HG02943 (cell line): Measurements from ENCODE around the gene MMP24.
"Not testable (repeated sequence)": the region's sequence is repeated elsewhere in the genome, so short reads cannot be mapped to it uniquely, and the experiment has no call there.

ENCODE experiments used
- ATAC-seq: cut with Tn5 transposase; IDR thresholded peaks from one replicate; pipeline ENCODE4 v1.9.1; 2021; ENCODE audit warnings: mild to moderate bottlenecking, low read depth, moderate library complexity; ENCODE audit not compliant: unreplicated experiment

The MMP24 gene

DNA sequence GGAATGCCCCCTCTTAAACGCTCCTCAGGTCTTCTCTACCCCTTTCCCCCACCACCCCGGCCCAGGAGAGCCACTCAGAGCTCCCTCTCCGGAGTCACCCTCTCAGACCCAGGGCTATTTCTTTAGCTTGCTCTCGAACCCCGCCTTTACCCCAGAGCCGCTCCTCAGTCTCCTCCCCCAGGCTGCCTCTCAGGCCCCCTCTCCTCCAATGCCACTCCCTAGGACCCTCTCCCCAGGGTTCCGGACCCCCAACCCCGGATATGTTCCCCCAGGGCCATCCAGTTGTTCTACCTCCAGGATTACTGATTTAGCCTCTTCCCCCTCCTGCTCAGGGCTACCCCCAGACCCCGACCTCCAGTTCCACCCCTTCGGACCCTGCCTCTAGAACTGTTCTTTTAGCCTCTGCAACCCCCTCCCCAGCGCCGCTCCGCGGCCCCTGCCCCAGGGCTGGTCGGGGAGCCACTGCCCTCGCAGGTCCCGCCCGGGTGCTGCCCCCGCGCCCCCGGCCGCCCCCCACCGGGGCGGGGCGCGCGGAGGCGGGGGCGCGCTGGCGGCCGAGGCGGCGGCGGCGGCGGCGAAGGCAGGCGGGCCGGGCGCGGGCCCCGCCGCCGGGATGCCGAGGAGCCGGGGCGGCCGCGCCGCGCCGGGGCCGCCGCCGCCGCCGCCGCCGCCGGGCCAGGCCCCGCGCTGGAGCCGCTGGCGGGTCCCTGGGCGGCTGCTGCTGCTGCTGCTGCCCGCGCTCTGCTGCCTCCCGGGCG is at the start of gene MMP24:
Gene MMP24, plus strand, starts transcription at position 565 of the 758 bp plus-strand sequence. Its CDS starts 49 bp downstream, at position 614.
- no peak for ATAC-seq

DNA sequence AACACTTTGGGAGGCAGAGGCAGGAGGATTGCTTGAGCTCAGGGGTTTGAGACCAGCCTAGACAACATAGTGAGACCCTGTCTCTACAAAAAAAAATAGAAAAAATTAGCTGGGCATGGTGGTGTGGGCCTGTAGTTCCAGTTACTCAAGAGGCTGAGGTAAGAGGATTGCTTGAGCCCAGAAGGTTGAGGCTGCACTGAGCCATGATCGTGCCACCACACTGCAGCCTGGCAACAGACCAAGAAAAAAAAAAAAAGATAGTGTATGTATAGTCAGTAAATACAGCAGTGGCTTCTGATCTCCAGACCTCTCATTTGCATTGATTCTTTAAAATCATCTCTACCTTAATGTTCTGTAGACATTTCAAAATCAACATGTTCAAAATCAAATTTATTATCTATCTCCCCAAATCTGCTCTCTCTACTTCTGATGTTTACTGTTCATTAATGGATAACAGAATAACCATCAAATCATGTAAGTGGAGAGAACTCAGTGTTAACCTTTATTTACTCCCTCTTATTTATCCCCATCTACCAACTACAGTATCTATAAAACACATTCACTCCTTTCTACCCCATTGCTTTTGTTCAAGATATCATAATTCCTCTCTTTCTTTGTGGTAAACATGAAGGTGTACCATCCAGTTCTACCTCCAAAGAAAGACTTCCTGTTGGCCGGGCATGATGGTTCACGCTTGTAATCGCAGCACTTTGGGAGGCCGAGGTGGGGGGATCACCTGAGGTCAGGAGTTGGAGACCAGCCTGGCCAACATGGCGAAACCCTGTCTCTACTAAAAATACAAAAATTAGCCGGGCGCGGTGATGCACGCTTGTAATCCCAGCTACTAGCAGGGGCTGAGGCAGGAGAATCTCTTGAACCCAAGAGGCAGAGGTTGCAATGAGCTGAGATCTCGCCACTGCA is 46.9 kb upstream of the MMP24 start:
- no peak for ATAC-seq

DNA sequence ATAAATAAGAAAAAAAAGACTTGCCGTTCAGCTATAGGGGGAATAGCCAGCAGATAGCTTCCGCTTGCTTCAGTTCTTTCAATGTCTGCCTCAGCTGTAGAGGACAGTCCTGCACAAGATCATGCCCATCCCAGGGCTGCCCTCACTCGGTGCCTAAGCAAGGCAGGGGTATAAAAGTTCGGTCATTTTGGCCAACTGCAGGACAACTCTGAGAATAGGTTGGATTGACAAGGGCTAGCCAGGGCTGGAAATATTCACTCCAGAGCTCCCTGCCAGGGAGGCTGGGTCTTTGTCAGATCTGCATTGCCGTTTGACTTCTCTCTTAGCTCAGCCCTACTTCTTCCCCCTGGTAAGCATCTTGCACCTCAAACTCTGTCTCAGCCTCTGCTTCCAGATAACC is 46.2 kb upstream of the MMP24 start:
- no peak for ATAC-seq

DNA sequence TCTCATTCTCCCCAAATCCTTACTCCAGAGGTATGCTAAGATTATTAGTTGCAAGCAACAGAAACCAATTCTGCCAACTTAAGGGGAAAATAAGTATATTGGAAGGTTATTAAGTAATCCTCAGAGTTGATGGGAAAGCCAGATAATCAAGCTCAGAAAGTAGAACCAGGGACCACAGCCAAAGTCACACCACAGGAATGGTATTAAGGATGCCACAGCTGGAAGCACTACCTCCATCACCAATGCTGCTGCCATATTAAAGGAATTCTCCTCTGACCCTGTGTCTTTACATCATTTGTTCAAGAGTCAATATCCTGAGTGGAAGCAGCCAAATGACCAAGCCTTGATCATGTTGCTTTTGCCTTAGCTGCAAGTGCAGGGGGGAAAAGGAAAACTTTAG is 44.8 kb upstream of the MMP24 start:
- no peak for ATAC-seq

DNA sequence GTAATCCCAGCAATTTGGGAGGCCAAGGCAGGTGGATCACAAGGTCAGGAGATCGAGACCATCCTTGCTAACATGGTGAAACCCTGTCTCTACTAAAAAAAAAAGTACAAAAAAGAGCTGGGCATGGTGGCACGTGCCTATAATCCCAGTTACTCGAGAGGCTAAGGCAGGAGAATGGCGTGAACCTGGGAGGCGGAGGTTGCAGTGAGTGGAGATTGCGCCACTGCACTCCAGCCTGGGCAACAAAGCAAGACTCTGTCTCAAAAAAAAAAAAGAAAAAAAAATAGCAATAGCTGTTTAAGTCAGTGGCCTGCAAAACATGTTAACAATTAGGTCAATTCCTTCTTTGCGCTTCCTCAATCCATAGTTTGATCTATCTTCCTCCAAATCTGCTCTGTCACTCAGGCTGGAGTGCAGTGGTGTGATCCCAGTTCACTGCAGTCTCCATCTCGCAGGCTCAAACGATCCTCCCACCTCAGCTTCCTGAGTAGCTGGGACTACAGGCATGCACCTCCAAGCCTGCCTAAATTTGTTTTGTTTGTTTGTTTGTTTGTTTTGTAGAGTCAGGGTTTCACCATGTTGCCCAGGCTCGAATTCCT is 39.7 kb upstream of the MMP24 start:
- not testable (repeated sequence) for ATAC-seq

DNA sequence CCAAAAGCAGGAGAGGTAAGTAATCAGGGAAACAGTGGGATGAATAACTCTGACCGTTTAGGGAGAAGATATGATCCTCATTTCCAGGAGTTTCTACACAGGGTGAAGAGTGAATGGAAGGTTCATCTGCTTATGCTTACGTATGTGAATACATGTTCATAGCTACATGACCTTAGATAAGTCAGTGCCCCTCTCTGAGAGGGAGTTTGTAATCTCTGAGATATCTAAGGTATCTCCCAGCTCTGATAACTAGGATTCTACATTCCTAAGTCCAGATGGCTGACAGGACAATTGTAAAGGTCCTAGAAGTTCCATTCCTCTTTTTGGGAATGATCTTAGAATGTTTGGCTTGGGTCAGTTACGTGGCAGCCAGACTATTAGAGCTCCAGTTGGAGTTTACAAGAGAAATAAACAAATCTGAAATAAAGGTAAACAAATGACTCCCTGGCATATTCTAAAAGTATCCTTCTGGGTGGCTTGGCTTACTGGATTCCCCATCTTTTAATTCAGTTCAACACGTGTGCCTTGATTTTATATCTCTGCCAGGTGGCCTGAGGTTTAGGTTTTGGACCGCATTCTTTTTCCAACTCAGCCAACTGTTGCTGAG is 38.8 kb upstream of the MMP24 start:
- no peak for ATAC-seq

DNA sequence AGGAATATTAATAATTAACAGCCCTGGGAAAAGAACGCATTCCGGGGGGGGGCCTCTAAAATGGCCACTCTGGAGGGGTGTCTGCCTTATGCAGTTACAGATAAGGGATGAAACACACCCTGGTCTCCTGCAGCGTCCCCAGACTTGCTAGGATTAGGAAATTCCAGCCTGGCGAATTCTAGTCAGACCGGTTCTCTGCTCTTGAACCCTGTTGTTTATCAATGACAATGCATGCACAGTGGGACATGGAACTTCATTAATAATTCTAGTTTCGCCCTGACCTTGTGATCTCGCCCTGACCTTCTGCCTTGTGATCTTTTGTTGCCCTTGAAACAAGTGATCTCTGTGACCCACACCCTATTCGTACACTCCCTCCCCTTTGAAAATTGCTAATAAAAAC is 37.3 kb upstream of the MMP24 start:
- not testable (repeated sequence) for ATAC-seq

DNA sequence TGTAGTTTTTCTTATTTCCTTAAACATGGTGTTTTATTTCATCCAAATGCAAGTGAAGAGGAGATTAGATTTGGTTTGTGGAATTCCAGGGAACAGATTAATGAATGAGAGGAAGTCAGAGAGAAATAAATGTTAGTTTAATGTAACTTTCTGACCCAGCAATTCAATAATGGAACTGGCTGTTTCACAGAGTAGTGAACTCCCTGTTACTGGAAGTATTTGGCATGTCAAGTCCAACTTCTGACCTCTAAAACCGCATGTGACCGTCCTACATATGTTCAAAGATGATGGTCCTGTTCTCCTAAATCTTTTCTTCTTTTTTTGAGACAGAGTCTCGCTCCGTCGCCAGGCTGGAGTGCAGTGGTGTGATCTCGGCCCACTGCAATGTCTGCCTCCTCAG is 35.9 kb upstream of the MMP24 start:
- no peak for ATAC-seq

DNA sequence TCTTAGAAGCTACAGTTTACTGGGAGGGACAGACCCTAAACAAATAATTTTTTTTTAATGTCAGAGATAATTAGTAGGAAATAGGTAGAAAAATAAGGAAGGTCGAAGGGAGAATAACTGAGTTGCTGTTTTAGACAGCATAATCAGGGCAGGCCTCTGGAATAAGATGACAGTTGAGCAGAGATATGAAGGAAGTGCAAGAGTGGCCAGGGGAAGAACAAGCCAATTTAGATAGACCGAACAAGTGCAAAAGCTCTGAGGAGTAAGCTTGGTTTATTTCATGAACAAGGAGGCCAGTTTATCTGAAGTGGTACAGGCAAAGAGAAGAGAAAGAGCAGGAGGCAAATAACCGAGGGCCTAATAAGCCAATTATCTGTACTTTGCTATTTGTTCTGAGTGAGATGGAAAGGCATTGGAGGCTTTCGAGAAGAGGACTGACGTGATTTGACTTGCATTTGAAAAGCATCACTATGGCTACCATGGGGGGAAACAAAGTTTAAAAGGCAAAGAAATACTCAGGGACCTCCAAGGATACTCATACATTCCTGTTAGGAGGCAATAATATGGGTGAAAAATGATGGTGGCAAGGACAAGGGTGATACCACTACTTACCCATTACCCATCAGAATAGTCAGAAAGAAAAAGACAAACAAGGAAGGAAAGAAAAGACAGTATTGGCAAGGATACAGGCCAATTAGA is 34.9 kb upstream of the MMP24 start:
- ATAC-seq = no peak

DNA sequence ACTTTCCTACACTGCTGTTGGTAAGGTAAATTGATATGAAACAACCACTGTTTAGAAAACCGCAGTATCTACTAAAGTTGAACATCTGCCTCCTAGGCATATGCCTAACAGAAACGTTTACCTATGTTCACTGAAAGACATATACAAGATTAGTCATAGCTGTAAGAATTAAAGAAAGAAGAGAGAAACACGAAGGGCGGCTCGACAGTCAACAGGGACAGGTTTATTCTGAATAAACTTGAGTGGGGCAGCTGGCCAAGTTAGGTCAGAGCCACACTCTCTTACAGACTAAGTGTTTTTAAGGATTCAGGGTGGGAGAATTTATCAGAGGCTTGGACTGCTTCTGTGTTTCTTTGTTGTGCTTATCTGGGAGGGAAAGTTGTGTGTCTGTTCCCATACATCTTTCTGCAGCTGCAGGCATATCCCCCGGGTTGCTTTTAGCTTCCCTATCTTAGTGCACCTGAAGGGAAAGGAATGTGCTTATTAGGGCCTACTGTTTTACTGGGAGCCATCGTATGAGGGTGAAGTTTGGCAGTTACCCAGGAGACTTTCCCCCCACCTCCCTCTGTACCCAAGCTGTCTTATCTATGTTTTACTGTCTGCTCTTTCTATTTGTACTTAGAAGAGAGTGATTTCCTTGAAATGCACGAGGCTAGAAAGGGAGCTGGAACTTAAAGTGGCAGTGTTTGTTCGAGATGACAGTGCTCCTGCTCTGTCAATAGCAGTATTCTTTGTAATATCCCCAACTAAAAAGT is 34.2 kb upstream of the MMP24 start:
- ATAC-seq = no peak

DNA sequence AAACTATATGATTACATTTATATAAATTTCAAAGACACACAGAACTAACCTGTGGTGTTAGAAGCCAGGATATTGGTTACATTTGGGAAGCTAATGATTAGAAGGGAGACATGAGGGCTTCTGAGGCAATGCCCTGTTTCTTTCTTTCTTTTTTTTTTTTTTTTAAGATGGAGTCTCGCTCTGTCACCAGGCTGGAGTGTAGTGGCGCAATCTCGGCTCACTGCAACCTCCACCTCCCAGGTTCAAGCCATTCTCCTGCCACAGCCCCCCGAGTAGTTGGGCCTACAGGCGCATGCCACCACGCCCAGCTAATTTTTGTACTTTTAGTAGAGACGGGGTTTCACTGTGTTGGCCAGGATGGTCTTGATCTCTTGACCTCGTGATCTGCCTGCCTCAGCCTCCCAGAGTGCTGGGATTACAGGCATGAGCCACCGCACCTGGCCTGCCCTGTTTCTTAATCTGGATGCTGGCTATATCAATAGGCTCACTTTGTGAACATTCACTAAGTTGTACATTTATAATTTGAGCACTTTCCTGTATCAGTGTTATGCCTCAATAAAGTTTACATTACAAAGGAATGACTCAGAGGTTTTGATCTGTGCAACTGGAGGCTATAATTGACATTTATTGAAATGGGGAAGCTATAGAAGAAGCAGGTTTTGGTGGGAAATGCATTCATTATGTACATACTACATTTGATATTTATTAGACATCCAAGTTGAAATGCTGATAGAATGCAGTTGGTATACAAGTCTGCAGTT is 33.3 kb upstream of the MMP24 start:
- ATAC-seq = not testable (repeated sequence)

DNA sequence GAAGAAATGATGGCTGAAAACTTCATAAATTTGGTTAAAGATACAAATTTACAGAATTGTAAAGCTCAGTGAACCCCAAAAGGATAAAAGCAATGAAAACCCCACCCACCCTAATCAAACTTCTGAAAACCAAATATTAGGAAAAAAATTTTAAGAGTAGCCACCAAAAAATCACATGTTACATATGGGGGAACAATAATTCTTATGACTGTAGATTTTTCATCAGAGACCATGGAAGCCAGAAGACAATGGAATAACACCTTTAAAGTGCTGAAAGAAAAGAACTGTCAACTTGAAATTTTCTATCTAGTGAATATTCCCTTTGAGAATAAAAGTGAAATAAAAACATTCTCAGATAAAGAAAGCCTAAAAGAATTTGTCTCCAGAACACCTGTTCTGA is 30.2 kb upstream of the MMP24 start:
- no peak for ATAC-seq

DNA sequence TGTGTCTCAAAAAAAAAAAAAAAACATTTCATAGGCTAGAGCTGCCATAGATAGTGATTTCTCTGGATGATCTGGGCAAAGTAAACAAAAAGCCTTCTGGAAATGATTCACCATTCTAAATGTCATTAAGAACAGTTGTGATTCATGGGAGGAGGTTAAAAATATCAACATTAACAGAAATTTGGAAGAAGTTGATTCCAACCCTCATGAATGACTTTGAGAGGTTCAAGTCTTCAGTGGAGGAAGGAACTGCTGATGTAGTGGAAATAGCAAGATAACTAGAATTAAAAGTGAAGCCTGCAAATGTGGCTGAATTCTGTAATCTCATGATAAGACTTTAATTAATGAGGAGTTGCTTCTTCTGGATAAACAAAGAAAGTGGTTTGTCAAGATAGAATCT is 26.8 kb upstream of the MMP24 start:
- ATAC-seq = no peak

DNA sequence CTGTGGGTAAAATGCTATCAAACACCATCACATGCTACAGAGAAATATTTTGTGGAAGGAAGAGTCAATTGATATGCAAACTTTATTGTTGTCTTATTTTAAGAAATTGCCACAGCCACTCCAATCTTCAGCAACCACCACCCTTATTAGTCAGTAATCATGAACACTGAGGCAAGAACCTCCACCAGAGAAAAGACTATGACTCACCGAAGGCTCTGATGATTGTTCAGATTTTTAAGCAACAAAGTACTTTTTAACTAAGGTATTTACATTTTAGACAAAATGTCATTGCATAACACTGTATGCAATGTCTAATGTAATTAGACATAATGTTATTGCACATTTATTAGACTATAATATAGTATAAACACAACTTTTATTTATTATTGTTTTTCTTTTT is 26.2 kb upstream of the MMP24 start:
- no peak for ATAC-seq

DNA sequence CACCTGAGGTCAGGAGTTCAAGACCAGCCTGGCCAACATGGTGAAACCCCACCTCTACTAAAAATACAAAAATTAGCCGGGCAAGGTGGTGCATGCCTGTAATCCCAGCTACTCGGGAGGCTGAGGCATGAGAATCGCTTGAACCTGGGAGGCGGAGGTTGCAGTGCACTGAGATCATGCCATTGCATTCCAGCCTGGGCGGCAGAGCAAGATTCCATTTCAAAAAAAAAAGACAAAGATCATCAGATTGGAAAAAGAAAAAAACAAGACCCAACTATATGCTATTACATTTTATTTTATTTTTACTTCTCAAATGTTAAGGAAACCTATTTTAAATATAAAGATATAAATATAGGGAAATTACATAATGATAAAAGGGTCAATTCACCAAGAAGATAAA is 25.0 kb upstream of the MMP24 start:
- ATAC-seq = not testable (repeated sequence)

DNA sequence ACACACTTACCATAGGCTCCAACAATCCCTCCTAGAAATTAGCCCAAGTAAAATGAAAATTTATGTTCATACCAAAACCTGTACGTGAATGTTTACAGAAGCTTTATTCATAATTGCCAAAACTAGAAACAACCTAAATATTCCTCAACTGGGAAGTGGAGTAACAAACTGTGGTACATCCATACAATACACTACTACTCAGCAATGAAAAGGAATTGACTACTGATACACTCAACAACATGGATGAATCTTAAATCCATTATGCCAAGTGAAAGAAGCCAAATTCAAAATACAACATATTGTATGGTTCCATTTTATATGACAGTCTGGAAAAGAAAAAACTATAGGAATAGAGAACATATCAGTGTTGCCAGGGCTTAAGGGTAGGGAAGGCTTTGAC is 19.7 kb upstream of the MMP24 start:
- no peak for ATAC-seq

DNA sequence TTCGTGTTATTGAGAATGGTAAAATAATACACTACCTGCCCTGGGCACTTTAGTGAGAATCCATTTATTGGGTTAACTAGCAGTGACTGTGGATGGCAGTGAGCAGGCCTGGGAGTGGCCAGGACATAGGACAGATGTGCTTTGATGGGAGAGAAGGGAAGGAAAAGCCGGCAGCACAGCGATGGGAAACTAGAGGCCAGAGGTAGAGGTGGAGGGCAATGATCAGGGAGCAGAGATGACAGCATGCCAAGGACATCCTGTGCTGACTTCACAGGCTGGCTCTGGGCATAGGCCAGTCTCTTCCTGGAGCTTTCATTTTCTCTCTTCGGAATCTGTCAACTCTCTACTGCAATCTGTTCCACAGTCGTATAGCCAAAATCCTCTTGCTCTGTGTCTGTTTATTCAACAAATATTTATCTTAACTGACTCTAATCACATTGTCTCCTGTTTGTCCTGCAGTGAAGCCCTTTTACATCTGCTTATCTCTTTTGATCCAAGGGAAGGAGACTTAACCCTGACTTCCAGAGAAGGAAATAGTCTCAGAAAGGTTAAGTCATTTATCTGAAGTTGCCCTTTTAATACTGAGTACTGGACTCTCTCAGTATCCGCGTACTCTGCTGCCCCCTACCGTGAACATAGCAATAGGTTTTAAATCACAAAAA is 18.4 kb upstream of the MMP24 start:
- no peak for ATAC-seq
